ENCODE results near the gene ZBED1.

Gene ZBED1

DNA sequence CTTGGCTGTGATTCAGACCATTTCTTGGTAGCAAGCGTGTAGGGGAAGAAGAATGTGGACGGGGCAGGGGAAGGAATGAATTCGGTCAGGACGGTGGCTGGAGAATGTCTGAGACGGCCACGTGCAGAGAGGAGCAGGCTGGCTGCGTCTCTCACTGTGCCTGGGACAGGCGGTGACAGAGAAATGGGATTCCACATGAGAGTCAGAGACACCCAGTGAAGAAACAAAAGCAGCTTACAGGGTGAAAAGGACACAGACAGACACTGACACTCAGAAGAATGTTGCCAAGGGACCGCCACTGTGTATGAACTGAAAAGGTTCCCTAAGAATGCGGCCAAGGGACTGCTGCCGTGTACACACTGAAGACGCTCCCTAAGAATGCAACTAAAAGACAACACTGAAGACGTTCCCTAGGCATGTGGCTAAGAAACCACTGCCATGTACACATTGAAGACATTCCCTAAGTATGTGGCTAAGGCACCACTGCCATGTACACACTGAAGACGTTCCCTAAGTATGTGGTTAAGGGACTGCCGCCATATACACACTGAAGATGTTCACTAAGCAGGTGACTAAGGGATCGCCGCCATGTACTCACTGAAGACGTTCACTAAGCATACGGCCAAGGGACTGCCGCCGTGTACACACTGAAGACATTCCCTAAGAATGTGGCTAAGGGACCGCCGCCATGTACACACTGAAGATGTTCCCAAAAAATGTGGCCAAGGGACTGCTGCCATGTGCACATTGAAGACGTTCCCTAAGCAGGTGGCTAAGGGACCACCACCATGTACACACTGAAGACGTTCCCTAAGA lies 49.1 kb downstream of the ZBED1 start:
- DNase-seq: no peak

DNA sequence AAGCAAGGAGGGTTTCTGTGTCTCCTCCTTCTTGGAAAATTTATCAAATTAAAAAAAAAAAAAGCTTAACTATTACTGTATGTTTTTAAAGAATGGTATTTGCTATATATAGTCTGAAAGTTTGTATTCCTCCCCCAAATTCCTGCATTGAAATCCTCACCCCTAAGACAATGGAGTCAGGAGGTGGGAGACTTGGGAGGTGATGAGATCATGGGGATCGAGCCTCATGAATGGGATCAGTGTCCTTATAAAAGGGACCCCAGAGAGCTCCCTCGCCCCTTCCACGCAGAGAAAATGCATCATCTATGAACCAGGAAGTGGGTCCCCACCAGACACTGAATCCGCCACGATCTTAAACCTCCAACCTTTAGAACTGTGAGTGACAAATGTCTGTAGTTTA lies 50.1 kb downstream of the ZBED1 start:
- DNase-seq: no peak

DNA sequence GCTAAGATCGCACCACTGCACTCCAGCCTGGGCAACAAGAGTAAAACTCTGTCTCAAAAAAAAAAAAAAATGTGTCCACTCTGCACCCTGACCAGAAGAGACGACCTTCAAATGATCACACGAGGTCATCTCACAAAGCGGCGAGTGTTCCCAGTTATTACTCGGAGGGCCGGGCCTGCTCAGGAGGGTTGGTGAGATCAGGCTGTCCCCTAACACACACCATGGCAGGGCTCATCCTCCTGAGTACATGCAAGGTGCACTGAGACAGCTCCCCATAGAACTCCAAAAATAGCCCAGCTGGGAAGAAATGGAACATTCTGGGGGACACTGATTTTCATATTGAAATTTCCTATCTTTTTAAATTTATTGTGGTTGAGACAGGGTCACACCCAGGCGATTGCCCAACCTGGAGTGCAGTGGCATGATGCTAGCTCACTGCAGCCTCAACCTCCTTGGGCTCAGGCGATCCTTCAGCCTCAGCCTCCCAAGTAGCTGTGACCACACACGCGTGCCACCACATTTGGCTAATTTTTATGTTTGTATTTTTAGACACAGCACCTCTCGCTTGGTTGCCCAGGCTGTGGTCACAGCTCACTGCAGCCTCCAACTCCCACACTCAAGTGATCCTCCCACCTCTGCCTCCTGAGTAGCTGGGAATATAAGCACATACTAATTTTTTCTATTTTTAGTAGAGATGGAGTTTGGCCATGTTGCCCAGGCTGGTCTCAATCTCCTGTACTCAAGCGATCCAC lies 51.5 kb downstream of the ZBED1 start:
- no peak for DNase-seq

DNA sequence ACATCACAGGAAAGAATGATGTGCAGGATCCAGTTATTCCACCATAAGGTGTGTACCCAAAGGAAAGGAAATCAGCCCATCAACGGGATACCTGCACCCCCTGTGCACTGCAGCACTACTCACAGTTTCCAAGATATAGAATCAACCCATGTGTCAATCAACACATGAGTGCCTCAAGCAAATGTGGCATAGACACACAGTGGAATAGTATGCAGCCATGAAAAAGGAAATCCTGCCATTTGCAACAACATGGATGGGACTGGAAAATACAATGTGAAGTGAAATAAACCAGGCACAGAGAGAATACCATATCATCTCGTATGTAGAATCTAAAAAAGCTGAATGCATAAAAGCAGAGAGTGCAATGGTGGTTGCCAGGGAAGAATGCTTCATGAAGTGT lies 53.3 kb downstream of the ZBED1 start:
- DNase-seq: no peak

DNA sequence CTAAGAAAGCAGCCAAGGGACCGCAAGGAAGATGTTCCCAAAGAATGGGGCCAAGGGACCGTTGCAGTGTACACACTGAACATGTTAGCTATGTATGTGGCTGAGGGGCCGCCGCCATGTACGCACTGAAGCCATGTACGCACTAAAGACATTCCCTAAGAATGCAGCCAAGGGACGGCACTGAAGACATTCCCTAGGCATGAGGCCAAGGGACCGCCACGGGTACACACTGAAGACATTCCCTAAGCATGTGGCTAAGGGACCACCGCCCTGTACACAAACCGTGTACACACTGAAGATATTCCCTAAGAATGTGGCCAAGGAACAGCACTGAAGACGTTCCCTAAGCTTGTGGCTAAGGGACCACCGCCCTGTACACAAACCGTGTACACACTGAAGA lies 54.0 kb downstream of the ZBED1 start:
- no peak for DNase-seq

DNA sequence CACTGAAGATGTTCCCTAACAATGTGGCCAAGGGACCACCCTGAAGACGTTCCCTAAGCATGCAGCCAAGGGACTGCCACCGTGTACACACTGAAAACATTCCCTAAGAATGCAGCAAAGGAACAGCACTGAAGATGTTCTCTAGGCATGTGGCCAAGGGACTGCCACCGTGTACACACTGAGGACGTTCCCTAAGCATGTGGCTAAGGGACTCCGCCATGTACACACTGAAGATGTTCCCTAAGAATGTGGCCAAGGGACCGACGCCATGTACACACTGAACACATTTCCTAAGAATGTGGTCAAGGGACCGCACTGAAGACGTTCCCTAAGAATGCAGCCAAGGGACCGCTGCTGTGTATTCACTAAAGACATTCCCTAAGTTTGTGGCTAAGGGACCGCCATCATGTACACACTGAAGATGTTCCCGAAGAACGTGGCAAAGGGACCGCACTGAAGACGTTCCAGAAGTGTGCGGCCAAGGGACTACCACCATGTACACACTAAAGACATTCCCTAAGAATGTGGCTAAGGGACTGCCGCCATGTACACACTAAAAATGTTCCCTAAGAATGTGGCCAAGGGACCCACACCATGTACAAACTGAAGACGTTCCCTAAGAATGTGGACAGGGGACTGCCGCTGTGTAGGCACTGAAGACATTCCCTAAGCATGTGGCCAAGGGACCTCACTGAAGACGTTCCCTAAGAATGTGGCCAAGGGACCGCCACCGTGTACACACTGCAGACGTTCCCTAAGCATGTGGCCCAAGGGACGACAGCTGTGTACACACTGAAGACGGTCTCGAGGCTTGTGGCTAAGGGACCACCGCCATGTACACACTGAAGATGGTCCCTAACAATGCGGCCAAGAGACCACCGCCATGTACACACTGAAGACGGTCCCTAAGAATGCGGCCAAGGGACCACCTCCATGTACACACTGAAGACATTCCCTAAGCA lies 54.8 kb downstream of the ZBED1 start:
- DNase-seq: no peak

GRCh38 chrX:2442694-2443093 lies 58.1 kb downstream of the ZBED1 start:
- DNase-seq: no peak

GRCh38 chrX:2441466-2441865 lies 59.3 kb downstream of the ZBED1 start:
- no peak for DNase-seq

DNA sequence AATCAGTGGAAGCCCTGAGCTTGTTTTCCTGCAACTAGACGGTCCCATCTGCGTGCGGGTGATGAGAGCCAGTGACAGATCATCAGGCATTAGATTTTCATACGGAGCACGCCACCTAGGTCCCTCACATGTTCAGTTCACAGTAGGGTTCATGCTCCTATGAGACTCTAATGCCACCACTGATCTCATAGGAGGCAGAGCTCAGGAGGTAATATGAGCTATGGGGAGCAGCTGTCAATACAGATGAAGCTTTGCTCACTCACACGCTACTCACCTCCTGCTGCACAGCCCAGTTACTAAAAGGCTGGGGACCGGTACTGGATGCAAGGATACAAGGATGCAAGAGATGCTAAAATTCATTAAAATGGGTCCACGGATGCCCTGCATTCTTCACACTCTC lies 61.2 kb downstream of the ZBED1 start:
- DNase-seq: no peak
